HG03439 (cell line): ENCODE measurements around the gene CAMTA1.

Experiments
- ATAC-seq: cut with Tn5 transposase; IDR thresholded peaks from one replicate; pipeline ENCODE4 v1.9.1; 2021; ENCODE audit warnings: mild to moderate bottlenecking, moderate library complexity; ENCODE audit not compliant: unreplicated experiment

Gene CAMTA1

GRCh38 chr1:7293702-7294629 lies 508.7 kb downstream of the CAMTA1 start:
- no peak for ATAC-seq

- no peak for ATAC-seq
Measured at GRCh38 chr1:7294636-7295035, 509.4 kb downstream of the CAMTA1 start.

GRCh38 chr1:7295946-7296345 lies 510.7 kb downstream of the CAMTA1 start:
- ATAC-seq = no peak

GRCh38 chr1:7296968-7297367 lies 511.7 kb downstream of the CAMTA1 start:
- no peak for ATAC-seq

- ATAC-seq = no peak
Measured at GRCh38 chr1:7298145-7298544, 512.9 kb downstream of the CAMTA1 start.

GRCh38 chr1:7298749-7299151 lies 513.5 kb downstream of the CAMTA1 start:
- no peak for ATAC-seq

GRCh38 chr1:7299329-7299799 lies 514.1 kb downstream of the CAMTA1 start:
- ATAC-seq = no peak

- no peak for ATAC-seq
Measured at GRCh38 chr1:7299994-7300393, 514.7 kb downstream of the CAMTA1 start.

- ATAC-seq = no peak
Measured at GRCh38 chr1:7300893-7301663, 515.8 kb downstream of the CAMTA1 start.

GRCh38 chr1:7301664-7301981 lies 516.4 kb downstream of the CAMTA1 start:
- ATAC-seq = no peak

- no peak for ATAC-seq
Measured at GRCh38 chr1:7302126-7302525, 516.9 kb downstream of the CAMTA1 start.

GRCh38 chr1:7302873-7303272 lies 517.6 kb downstream of the CAMTA1 start:
- ATAC-seq = no peak

- no peak for ATAC-seq
Measured at GRCh38 chr1:7303554-7304317, 518.5 kb downstream of the CAMTA1 start.

- ATAC-seq = no peak
Measured at GRCh38 chr1:7313081-7313546, 527.9 kb downstream of the CAMTA1 start.

- no peak for ATAC-seq
Measured at GRCh38 chr1:7313826-7314225, 528.6 kb downstream of the CAMTA1 start.

- no peak for ATAC-seq
Measured at GRCh38 chr1:7315316-7315715, 530.1 kb downstream of the CAMTA1 start.

- ATAC-seq = no peak
Measured at GRCh38 chr1:7315946-7316345, 530.7 kb downstream of the CAMTA1 start.

- ATAC-seq = no peak
Measured at GRCh38 chr1:7317888-7318287, 532.6 kb downstream of the CAMTA1 start.

GRCh38 chr1:7319196-7319595 lies 533.9 kb downstream of the CAMTA1 start:
- no peak for ATAC-seq

- ATAC-seq = no peak
Measured at GRCh38 chr1:7320661-7321060, 535.4 kb downstream of the CAMTA1 start.

GRCh38 chr1:7322283-7322785 lies 537.1 kb downstream of the CAMTA1 start:
- ATAC-seq = no peak
